Esophagus muscularis mucosa (tissue), 4 donors: ENCODE measurements around the gene MBD3. TPM values are rescaled to one million over a fixed set of nuclear protein-coding genes. Genes with fewer than 3 reads are reported as not detected.

Experiments
- DNase-seq: peaks from one replicate; pipeline ENCODE4 v3.0.0-alpha.2; 2017; ENCODE audit errors: extremely low spot score
- H3K27ac ChIP-seq, 4 donors: fragments of 200-600 bp; sonication (generic); replicated peaks in 1 of 4; 1 replicate in 3 of 4; 2 replicates in 1 of 4; pipeline ENCODE4 v1.5.1; 2016 to 2019; ENCODE audit warnings: mild to moderate bottlenecking in 1 of 4
- H3K27me3 ChIP-seq, 4 donors: fragments of 200-600 bp; sonication (generic); one replicate each; pipeline versions ENCODE4 v1.5.1 to v1.6.0; 2016 to 2019
- H3K36me3 ChIP-seq, 4 donors: fragments of 200-600 bp; sonication (generic); one replicate each; pipeline ENCODE4 v1.5.1; 2016 to 2019
- H3K4me1 ChIP-seq, 4 donors: fragments of 200-600 bp; sonication (generic); one replicate each; pipeline ENCODE4 v1.5.1; 2016 to 2019
- H3K4me3 ChIP-seq, 4 donors: fragments of 200-600 bp; sonication (generic); 1 replicate in 2 of 4; 2 replicates in 2 of 4; pipeline ENCODE4 v1.5.1; 2016 to 2019; ENCODE audit warnings: mild to moderate bottlenecking in 4 of 4, moderate library complexity in 1 of 4
- H3K9me3 ChIP-seq, 4 donors: fragments of 200-600 bp; sonication (generic); 1 replicate in 3 of 4; 2 replicates in 1 of 4; pipeline ENCODE4 v1.5.1; 2016 to 2019
- EP300 ChIP-seq: sonication (generic); formaldehyde crosslinking; IDR thresholded peaks from one replicate; pipeline ENCODE4 v1.6.1; 2017; ENCODE audit warnings: antibody characterized with exemption
- POLR2A ChIP-seq: fragments of 450-650 bp; IDR thresholded peaks from one replicate; pipeline ENCODE4 v1.6.1; 2017; ENCODE audit warnings: antibody characterized with exemption, moderate library complexity, mild to moderate bottlenecking, low read depth
- POLR2AphosphoS5 ChIP-seq, 2 donors: sonication (generic); formaldehyde crosslinking; IDR thresholded peaks; one replicate each; pipeline ENCODE4 v1.6.1; 2017; ENCODE audit warnings: antibody characterized with exemption in 2 of 2
- WGBS: methylation state at CpG from one replicate; pipeline ENCODE4 v1.1.5; 2018; 5-methylcytosine and 5-hydroxymethylcytosine counted together
- intact Hi-C: fragments of 100-400 bp; cut with DNase I; formaldehyde crosslinking; loops from one replicate; pipeline ENCODE4 v1.15.1; 2023
- total RNA-seq, 4 donors: library from RNA; depleted of rRNA; stranded (reverse); fragments of >200 nt; gene quantifications; one replicate each; pipeline versions ENCODE4 v1.1.0 to v1.2.1, GENCODE V29; 2016
- TF ChIP-seq, protein P1 (sequence below), 3 experiments: fragments of 200-600 bp in 2 of 3; fragments of 450-650 bp in 1 of 3; sonication (generic) in 2 of 3; IDR thresholded peaks; one replicate each; pipeline ENCODE4 v1.5.1; 2017 to 2019; ENCODE audit warnings: antibody characterized with exemption in 3 of 3, mild to moderate bottlenecking in 2 of 3, moderate library complexity in 1 of 3

The MBD3 gene
- total RNA-seq, 4 donors from 2014 or later: 81.8 to 152 (median 114) TPM

DNA sequence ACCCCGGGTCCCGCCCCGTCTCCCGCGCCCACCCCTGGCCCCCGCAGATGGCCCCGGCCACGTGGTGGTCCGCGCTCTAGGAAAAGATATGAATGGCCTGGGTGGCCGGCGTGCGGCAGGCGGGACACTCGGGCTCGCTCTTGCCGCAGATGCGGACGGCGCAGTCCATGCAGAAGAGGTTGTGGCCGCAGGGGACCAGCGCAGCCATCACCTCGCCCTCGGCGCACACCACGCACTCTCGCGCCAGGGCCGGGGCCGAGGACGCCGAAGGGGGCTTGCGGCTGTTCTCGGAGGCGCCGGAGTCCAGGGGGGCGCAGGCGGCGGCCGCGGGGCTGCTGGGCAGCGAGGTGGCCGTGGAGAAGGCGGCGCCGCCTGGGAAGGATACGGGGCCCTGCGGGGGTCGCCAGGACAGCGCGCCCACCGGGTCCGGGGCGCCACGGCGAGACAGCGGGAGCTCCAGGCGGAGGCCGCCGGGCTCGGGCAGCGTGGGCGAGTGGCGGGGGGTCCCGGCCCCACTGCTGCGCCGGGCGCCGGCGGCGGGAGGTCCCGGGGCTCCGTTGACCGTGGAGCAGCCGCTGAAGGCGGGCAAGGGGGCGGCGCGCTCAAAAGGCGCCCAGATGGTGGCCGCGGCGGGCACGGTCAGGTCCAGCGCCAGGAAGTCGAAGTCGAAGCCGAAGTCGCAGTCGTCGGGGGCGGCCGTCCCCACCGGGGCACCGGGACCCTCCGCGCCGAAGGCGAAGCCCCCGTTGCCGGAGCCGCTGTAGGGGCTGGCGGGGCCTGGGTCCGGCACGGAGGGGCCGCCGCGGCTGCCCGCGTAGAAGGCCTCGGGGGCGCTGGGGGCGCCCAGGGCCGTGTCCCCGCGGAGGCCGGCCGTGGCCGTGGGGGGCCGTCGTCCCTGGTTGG, 36.9 kb downstream of the MBD3 start:
- H3K27ac ChIP-seq: no peak overlapping the region
- H3K27me3 ChIP-seq: no peaks in the 10 kb centered on the region
- DNase-seq: no peak
- peaks cover 4 to 21% (median 15%) of the 10 kb centered on the region in 4 donors for H3K36me3 ChIP-seq
- no peaks in the 10 kb centered on the region for H3K9me3 ChIP-seq
- TF ChIP-seq POLR2A: no peak
- no peak for TF ChIP-seq EP300
- no peak for TF ChIP-seq POLR2AphosphoS5 (IDR thresholded peaks at IDR 0.05)
- TF ChIP-seq, protein P1, sequence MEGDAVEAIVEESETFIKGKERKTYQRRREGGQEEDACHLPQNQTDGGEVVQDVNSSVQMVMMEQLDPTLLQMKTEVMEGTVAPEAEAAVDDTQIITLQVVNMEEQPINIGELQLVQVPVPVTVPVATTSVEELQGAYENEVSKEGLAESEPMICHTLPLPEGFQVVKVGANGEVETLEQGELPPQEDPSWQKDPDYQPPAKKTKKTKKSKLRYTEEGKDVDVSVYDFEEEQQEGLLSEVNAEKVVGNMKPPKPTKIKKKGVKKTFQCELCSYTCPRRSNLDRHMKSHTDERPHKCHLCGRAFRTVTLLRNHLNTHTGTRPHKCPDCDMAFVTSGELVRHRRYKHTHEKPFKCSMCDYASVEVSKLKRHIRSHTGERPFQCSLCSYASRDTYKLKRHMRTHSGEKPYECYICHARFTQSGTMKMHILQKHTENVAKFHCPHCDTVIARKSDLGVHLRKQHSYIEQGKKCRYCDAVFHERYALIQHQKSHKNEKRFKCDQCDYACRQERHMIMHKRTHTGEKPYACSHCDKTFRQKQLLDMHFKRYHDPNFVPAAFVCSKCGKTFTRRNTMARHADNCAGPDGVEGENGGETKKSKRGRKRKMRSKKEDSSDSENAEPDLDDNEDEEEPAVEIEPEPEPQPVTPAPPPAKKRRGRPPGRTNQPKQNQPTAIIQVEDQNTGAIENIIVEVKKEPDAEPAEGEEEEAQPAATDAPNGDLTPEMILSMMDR (IDR thresholded peaks at IDR 0.05): no peak
- WGBS: 92% methylated on average over 92 of the region's 121 CpGs
- H3K4me3 ChIP-seq: no peak overlapping the region
- peaks cover 0 to 7% (median 2%) of the 10 kb centered on the region in 4 donors for H3K4me1 ChIP-seq
- intact Hi-C loops: no loop called here

DNA sequence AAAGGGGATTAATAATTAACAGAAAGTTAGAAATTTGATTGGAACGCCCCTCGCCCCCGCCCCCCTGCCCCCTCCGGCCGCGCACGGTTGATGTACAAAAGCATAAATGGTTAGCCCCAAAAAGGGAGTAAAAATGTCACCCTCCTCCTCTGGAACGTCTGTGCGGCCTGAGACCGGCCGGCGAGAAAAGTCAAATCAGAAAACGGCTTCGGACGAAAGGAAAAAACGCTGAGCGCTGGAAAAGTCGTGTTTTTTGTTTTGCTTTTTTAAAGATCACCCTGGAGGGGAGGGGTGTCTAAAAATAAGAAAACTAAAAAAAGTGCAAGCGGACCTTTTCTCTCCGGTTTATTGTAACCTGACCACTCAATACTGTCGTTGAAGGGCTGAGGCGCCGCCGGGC, 37.7 kb downstream of the MBD3 start:
- TF ChIP-seq EP300 (no peak), POLR2AphosphoS5 (IDR thresholded peaks at IDR 0.05) (no peak), POLR2A (no peak)
- TF ChIP-seq, protein P1 (IDR thresholded peaks at IDR 0.05): no peak
- Histone ChIP-seq H3K27me3 (no peaks in the 10 kb centered on the region), H3K4me1 (peaks cover 0 to 2% (median 0%) of the 10 kb centered on the region in 4 donors), H3K36me3 (peaks cover 4 to 21% (median 15%) of the 10 kb centered on the region in 4 donors), H3K27ac (no peak overlapping the region), H3K9me3 (no peaks in the 10 kb centered on the region), H3K4me3 (no peak overlapping the region)
- 90% methylated on average over 24 of the region's 24 CpGs for WGBS
- intact Hi-C loops: no loop called here
- DNase-seq: no peak

DNA sequence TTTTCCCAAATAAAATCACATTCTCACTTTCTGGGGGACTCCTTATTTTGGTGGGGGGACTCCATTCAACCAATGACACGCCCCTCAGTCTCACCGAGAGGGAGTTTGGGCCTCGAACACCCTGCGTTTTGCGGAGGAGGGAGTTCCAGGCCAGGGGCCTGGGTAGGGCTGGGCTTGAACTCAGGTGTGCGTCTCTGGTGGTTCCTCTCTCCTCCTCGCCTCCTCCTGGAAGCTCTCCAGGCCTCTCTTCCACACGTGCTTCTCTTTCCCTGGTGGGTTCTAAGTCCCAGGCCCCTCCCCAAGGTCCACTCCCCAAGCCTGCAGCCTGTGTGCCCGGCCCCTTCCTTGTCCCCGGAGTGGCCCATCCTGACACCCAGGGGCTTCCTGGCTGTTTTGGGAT, 39.2 kb downstream of the MBD3 start:
- TF ChIP-seq, protein P1 (IDR thresholded peaks at IDR 0.05): no peak
- no peak for TF ChIP-seq POLR2AphosphoS5 (IDR thresholded peaks at IDR 0.05)
- no peak for TF ChIP-seq EP300
- no peak for TF ChIP-seq POLR2A
- Histone ChIP-seq H3K4me3 (no peak overlapping the region), H3K36me3 (peaks cover 4 to 21% (median 14%) of the 10 kb centered on the region in 4 donors), H3K4me1 (no peaks in the 10 kb centered on the region), H3K27ac (no peak overlapping the region), H3K9me3 (no peaks in the 10 kb centered on the region), H3K27me3 (no peaks in the 10 kb centered on the region)
- intact Hi-C loops: no loop called here
- DNase-seq: no peak
- 81% methylated on average over 10 of the region's 10 CpGs for WGBS

DNA sequence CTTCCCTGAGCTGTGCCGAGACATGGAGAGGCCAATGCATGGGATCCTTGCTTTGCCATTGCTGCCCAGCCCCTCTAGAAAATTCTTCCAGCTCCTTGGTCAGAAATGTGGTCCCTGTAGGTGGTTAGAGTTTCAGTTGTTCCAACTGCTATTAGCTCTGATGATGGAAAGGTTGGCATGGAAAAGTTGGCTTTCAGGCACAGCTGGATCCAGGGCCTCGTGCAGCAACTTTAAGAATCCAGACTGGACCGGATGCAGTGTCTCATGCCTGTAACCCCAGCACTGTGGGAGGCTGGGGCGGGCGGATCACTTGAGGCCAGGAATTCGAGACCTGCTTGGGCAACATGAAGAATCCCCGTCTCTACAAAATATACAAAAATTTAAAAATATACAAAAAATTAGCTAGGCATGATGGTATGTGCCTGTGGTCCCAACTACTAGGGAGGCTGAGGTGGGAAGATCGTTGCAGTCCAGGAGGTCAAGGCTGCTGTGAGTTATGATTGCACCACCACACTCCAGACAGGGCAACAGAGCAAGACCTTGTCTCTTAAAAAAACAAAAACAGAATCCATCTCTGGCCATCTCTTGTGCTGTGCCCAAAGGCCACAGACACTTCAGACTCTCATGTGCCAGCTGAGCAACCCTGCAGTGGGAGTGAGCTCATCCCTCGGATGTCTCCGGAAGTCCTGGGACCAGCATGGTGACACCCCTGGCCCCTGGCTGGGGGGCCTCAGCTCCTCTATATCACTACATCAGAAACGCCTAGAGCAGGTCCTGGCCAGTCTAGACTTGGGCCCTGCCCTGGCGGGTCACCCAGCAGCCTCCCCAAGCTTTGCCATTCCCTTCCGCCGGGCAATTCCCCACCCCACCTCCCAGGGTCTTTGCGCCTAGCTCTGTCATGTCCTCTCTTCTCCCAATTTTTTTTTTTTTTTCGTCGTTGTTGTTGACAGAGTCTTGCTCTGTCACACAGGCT, 41.3 kb downstream of the MBD3 start:
- TF ChIP-seq EP300 (no peak), POLR2A (no peak), POLR2AphosphoS5 (IDR thresholded peaks at IDR 0.05) (no peak)
- TF ChIP-seq, protein P1 (IDR thresholded peaks at IDR 0.05): no peak
- DNase-seq: no peak
- H3K36me3 ChIP-seq: peaks cover 4 to 16% (median 10%) of the 10 kb centered on the region in 4 donors
- peaks cover 0 to 8% (median under 1%) of the 10 kb centered on the region in 4 donors for H3K27me3 ChIP-seq
- peaks cover 0 to 4% (median 1%) of the 10 kb centered on the region in 4 donors for H3K4me1 ChIP-seq
- H3K9me3 ChIP-seq: no peaks in the 10 kb centered on the region
- intact Hi-C loops: no loop called here
- 84% methylated on average over 17 of the region's 17 CpGs for WGBS
- H3K27ac ChIP-seq: no peak overlapping the region
- no peak overlapping the region for H3K4me3 ChIP-seq
